Osteoblast (primary cell): ENCODE results near the gene PTGR2. TPM values are rescaled to one million over a fixed set of nuclear protein-coding genes. Genes with fewer than 3 reads are reported as not detected.

Source experiments
- DNase-seq: peaks from one replicate; pipeline ENCODE4 v3.0.0; 2011; ENCODE audit warnings: low spot score, mixed read lengths; ENCODE audit not compliant: insufficient read length; ENCODE audit errors: missing footprints
- H2AFZ ChIP-seq: 2 replicates; pipeline ENCODE4 v1.6.0; 2011; ENCODE audit warnings: mild to moderate bottlenecking, low read length
- H3K27ac ChIP-seq: 2 replicates; pipeline ENCODE4 v1.5.1; 2011; ENCODE audit warnings: mild to moderate bottlenecking, low read depth, low read length, moderate library complexity
- H3K27me3 ChIP-seq: 2 replicates; pipeline ENCODE4 v1.6.0; 2012; ENCODE audit warnings: mild to moderate bottlenecking, control low read depth, inconsistent platforms, low read length, moderate library complexity; ENCODE audit not compliant: insufficient read depth
- H3K36me3 ChIP-seq: 2 replicates; pipeline ENCODE4 v1.5.1; 2011; ENCODE audit warnings: mild to moderate bottlenecking, low read length, control low read depth, moderate library complexity; ENCODE audit not compliant: insufficient read depth
- H3K4me1 ChIP-seq: 2 replicates; pipeline ENCODE4 v1.5.1; 2011; ENCODE audit warnings: mild to moderate bottlenecking, low read length, control low read depth, moderate library complexity; ENCODE audit not compliant: insufficient read depth
- H3K4me2 ChIP-seq: 2 replicates; pipeline ENCODE4 v1.6.0; 2011; ENCODE audit warnings: mild to moderate bottlenecking, low read length; ENCODE audit not compliant: insufficient read depth
- H3K4me3 ChIP-seq: fragments of 200-600 bp; sonication (generic); 3 replicates; pipeline ENCODE4 v1.5.1; 2012; ENCODE audit warnings: mild to moderate bottlenecking, low read length, inconsistent platforms; ENCODE audit not compliant: insufficient read depth
- H3K79me2 ChIP-seq: 2 replicates; pipeline ENCODE4 v1.6.0; 2012; ENCODE audit warnings: mild to moderate bottlenecking, low read length, control low read depth, inconsistent platforms; ENCODE audit not compliant: insufficient read depth
- H3K9me3 ChIP-seq: 2 replicates; pipeline ENCODE4 v1.5.1; 2011; ENCODE audit warnings: low read depth, low read length, control low read depth
- H4K20me1 ChIP-seq: 2 replicates; pipeline ENCODE4 v1.6.0; 2012; ENCODE audit warnings: mild to moderate bottlenecking, low read length, control low read depth; ENCODE audit not compliant: insufficient read depth
- CTCF ChIP-seq: IDR thresholded peaks from 2 replicates; pipeline ENCODE4 v1.5.1; 2011; ENCODE audit warnings: mild to moderate bottlenecking, low read depth, low read length, moderate library complexity; ENCODE audit errors: extremely low read depth
- total RNA-seq: library from RNA; depleted of rRNA; stranded (reverse); fragments of >200 nt; gene quantifications from 2 replicates; pipeline ENCODE4 v1.2.3, GENCODE V29; 2012

The PTGR2 gene
- total RNA-seq, 1 donor: 7.2 TPM

DNA sequence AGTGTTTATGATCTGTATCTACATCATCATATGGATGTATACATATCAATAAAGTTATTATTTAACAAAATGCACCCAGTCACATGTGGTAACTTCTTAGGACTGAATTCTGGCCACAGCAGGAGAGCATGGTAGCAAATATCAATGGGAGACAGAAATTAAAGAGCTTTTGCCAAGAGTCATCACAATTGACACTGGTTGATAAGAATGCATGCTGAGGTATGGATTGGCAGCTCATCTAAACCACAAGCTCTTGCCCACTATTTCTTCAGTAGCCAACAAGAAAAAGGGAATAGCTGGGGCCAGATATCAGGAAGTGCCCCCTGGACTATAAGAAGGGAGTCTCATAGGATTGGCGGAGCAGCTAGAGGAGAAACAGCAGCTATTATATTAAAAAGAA, 9.4 kb upstream of the PTGR2 start:
- Histone ChIP-seq H3K36me3 (no peaks in the 10 kb centered on the region), H3K9me3 (no peaks in the 10 kb centered on the region), H3K27ac (no peak overlapping the region), H3K4me2 (no peak overlapping the region), H3K79me2 (no peaks in the 10 kb centered on the region), H3K4me1 (no peaks in the 10 kb centered on the region), H3K27me3 (no peaks in the 10 kb centered on the region), H3K4me3 (no peak overlapping the region), H2AFZ (no peak overlapping the region), H4K20me1 (no peaks in the 10 kb centered on the region)
- peak; percentile 21 for DNase-seq
- no peak for TF ChIP-seq CTCF

DNA sequence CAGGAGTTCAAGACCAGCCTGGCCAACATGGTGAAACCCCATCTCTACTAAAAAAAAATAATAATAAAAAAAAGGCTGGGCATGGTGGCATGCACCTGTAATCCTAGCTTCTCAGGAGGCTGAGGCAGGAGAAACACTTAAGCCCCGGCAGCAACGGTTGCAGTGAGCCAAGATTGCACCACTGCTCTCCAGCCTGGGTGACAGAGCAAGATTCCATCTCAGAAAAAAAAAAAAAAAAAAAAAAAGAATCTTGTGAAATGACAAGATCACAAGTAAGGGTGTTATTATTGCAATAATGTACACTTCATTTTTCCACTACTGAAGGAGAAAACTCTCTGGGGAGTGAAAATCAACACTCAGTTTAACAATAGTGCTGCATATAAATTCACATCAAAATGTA, 8.8 kb upstream of the PTGR2 start:
- no peak for DNase-seq
- no peak overlapping the region for H3K4me3 ChIP-seq
- no peaks in the 10 kb centered on the region for H3K4me1 ChIP-seq
- H3K4me2 ChIP-seq: no peak overlapping the region
- H3K9me3 ChIP-seq: no peaks in the 10 kb centered on the region
- H4K20me1 ChIP-seq: no peaks in the 10 kb centered on the region
- H2AFZ ChIP-seq: no peak overlapping the region
- no peak for TF ChIP-seq CTCF
- H3K36me3 ChIP-seq: no peaks in the 10 kb centered on the region
- H3K27me3 ChIP-seq: no peaks in the 10 kb centered on the region
- H3K79me2 ChIP-seq: no peaks in the 10 kb centered on the region
- no peak overlapping the region for H3K27ac ChIP-seq

DNA sequence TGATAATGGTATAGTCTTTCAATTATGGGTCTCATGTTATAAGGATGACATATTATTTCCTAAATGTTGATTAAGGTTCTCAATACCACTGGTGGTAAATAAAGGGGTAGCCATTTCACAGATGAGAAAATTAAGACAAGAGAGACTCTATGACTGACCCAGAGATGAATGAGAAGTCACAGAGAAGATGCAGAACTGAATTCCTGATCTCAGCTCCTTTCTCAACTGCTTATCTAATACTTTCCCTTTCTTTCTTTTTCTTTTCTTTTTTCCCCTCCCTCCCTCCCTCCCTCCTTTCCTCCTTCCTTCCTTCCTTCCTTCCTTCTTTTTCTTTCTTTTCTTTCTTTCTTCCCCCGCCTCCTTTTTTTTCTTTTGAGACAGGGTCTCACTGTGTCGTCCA, 8.3 kb upstream of the PTGR2 start:
- Histone ChIP-seq H3K27me3 (no peaks in the 10 kb centered on the region), H3K79me2 (no peaks in the 10 kb centered on the region), H3K36me3 (no peaks in the 10 kb centered on the region), H2AFZ (no peak overlapping the region), H3K9me3 (no peaks in the 10 kb centered on the region), H3K4me1 (no peaks in the 10 kb centered on the region), H4K20me1 (no peaks in the 10 kb centered on the region), H3K4me3 (no peak overlapping the region), H3K27ac (no peak overlapping the region), H3K4me2 (no peak overlapping the region)
- DNase-seq: no peak
- TF ChIP-seq CTCF: no peak

DNA sequence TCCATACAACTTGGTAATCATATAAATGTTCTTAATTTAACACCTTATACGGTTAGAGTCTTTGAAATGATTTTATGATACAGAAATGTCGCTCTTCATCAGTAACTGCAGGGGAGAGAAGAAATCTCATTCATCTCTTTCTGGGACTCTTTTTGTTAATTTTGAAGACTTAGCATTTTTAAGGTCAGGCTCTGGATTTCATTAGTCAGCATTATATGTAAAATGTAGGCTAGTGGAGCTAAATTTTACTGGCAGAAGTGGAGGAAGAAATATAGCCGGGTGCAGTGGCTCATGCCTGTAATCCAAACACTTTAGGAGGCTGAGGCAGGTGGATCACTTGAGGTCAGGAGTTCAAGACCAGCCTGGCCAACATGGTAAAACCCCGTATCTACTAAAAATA, 4.7 kb upstream of the PTGR2 start:
- H3K9me3 ChIP-seq: no peaks in the 10 kb centered on the region
- H3K4me1 ChIP-seq: peaks cover 15% of the 10 kb centered on the region
- no peak overlapping the region for H3K27ac ChIP-seq
- no peak overlapping the region for H3K4me3 ChIP-seq
- TF ChIP-seq CTCF: no peak
- no peaks in the 10 kb centered on the region for H3K36me3 ChIP-seq
- H2AFZ ChIP-seq: no peak overlapping the region
- no peaks in the 10 kb centered on the region for H4K20me1 ChIP-seq
- no peak overlapping the region for H3K4me2 ChIP-seq
- no peaks in the 10 kb centered on the region for H3K79me2 ChIP-seq
- H3K27me3 ChIP-seq: no peaks in the 10 kb centered on the region
- DNase-seq: no peak
